IPS-NIHi11 (cell line): Measurements from ENCODE around the gene MRAS.
A peak's percentile ranks its signal among the peaks of the same experiment; 100 is the strongest.
"Not testable (repeated sequence)": the region's sequence is repeated elsewhere in the genome, so short reads cannot be mapped to it uniquely, and the experiment has no call there.

Experiments
- DNase-seq: peaks from one replicate; pipeline ENCODE4 v3.0.0; 2012; ENCODE audit warnings: mixed read lengths, low spot score

Gene MRAS

GRCh38 chr3:138389841-138390581, 41.6 kb downstream of the MRAS start:
- DNase-seq = peak; percentile 41

- DNase-seq = no peak
These were observed 42.2 kb downstream of the MRAS start for GRCh38 chr3:138390582-138390932.

GRCh38 chr3:138394156-138394555, 45.8 kb downstream of the MRAS start:
- DNase-seq = no peak

GRCh38 chr3:138394686-138395085, 46.3 kb downstream of the MRAS start:
- no peak for DNase-seq

GRCh38 chr3:138395865-138396751, 47.7 kb downstream of the MRAS start:
- peak; percentile 40 for DNase-seq

- DNase-seq = peak; percentile 43
These were observed 48.5 kb downstream of the MRAS start for GRCh38 chr3:138396752-138397410.

- no peak for DNase-seq
These were observed 49.6 kb downstream of the MRAS start for GRCh38 chr3:138397983-138398382.

GRCh38 chr3:138398791-138399575, 50.6 kb downstream of the MRAS start:
- DNase-seq = no peak

- DNase-seq = no peak
These were observed 51.4 kb downstream of the MRAS start for GRCh38 chr3:138399766-138400165.

- DNase-seq = no peak
These were observed 52.3 kb downstream of the MRAS start for GRCh38 chr3:138400651-138401070.

GRCh38 chr3:138401834-138402233, 53.5 kb downstream of the MRAS start:
- DNase-seq = no peak

GRCh38 chr3:138404121-138404520, 55.7 kb downstream of the MRAS start:
- DNase-seq = no peak

- DNase-seq = no peak
These were observed 56.6 kb downstream of the MRAS start for GRCh38 chr3:138405001-138405400.

GRCh38 chr3:138405486-138405885, 57.1 kb downstream of the MRAS start:
- DNase-seq = no peak

GRCh38 chr3:138406606-138407005, 58.2 kb downstream of the MRAS start:
- DNase-seq = no peak

- DNase-seq = no peak
These were observed 59.0 kb downstream of the MRAS start for GRCh38 chr3:138407236-138407907.

GRCh38 chr3:138408751-138409570, 60.6 kb downstream of the MRAS start:
- DNase-seq = no peak

- DNase-seq = no peak
These were observed 64.6 kb downstream of the MRAS start for GRCh38 chr3:138412821-138413551.

GRCh38 chr3:138416236-138416635, 67.9 kb downstream of the MRAS start:
- not testable (repeated sequence) for DNase-seq

- DNase-seq = peak; percentile 89
These were observed 69.2 kb downstream of the MRAS start for GRCh38 chr3:138417559-138417982.
